Measurements from ENCODE around the gene GPR137B. TPM values are rescaled to one million over a fixed set of nuclear protein-coding genes. Genes with fewer than 3 reads are reported as not detected.

GPR137B gene
- total and polyA plus RNA-seq, 2 of the 13 experiments (the other 11 are each of a cell fraction or from before 2014, with no cell fraction given), result 0.31 to 0.41 TPM

DNA sequence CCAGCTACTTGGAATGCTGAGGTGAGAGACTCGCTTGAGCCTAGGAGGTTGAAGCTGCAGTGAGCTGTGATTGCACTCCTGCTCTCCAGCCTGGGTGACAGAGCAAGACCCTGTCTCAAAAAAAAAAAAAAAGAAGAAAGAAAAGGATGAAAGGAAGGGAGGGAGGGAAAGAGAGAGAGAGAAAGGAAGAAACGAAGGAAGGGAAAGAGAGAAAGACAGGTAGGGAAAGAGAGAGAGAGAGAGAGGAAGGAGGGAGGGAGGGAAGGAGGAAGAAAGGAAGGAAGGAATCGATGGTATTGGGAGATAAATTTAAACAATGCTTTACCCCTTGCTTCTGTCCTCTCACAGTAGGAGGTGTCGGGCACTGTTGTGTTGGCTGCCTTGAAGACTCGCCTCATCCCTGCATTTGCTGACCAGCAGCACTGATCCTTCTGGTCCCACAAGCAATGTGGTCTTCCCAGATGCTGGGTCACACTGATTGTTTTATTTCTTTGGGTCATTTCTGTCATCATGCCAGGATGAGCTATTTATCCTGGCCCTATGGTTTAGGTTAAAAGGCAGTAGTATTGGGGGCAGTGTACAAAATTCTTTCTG, 30.9 kb downstream of the GPR137B start:
- Histone ChIP-seq H3K27ac (ENCODE audit: extremely low read length, insufficient read depth, low read length) (no peak overlapping the region), H3K4me1 (ENCODE audit: insufficient read depth, low read length) (peaks cover 17% of the 10 kb centered on the region), H3K9me3 (ENCODE audit: low read length) (no peaks in the 10 kb centered on the region), H2AFZ (ENCODE audit: low read length) (no peak overlapping the region), H3K79me2 (ENCODE audit: insufficient read depth, low read length) (no peaks in the 10 kb centered on the region), H4K20me1 (ENCODE audit: insufficient read depth, low read length) (no peaks in the 10 kb centered on the region), H3K4me3 (replicated peaks in 1 of 3; ENCODE audit: insufficient read depth in 1 of 3, low read depth in 2 of 3, low read length in 3 of 3) (no peak overlapping the region), H3K4me2 (ENCODE audit: low read depth, low read length) (no peak overlapping the region), H3K9ac (ENCODE audit: insufficient read depth, low read depth, low read length) (no peak overlapping the region), H3K27me3 (ENCODE audit: control insufficient read depth in 1 of 2, insufficient read depth in 2 of 2, low read length in 2 of 2) (0 out of 5 replicates have a peak, but pooled peaks cover 0 to 2% of the 10 kb centered on the region in 2 experiments), H3K36me3 (replicated peaks in 1 of 2; ENCODE audit: control insufficient read depth in 1 of 2, insufficient read depth in 2 of 2, low read length in 2 of 2) (no peaks in the 10 kb centered on the region)
- 47% methylated on average over 5 of the region's 5 CpGs for WGBS (ENCODE audit: low lambda C conversion rate)
- BruUV-seq (replicated peaks), result no TSS peak
- POLR2A ChIA-PET, result no interaction called here
- no peak for DNase-seq (ENCODE audit: low spot score)
- intact Hi-C loops (cut with micrococcal nuclease; ENCODE audit: unreplicated experiment), result no loop called here
- no peak for ATAC-seq
- in situ Hi-C loops (cut with HindIII; ENCODE audit: extremely low pct_ligation_motif_present, low pct_unique_long_range_greater_than_20kb), result no loop called here
- CTCF ChIA-PET (ENCODE audit: low intra/inter-chr PET ratio, low total read pairs), result no interaction called here
- FAIRE-seq, result no peak
- TF ChIP-seq, protein P1, sequence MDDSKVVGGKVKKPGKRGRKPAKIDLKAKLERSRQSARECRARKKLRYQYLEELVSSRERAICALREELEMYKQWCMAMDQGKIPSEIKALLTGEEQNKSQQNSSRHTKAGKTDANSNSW (CRISPR knock-in tag; IDR thresholded peaks at IDR 0.05; ENCODE audit: borderline replicate concordance), result no peak
- TF ChIP-seq NFE2L2 (IDR thresholded peaks at IDR 0.05; ENCODE audit: low read length), result no peak

DNA sequence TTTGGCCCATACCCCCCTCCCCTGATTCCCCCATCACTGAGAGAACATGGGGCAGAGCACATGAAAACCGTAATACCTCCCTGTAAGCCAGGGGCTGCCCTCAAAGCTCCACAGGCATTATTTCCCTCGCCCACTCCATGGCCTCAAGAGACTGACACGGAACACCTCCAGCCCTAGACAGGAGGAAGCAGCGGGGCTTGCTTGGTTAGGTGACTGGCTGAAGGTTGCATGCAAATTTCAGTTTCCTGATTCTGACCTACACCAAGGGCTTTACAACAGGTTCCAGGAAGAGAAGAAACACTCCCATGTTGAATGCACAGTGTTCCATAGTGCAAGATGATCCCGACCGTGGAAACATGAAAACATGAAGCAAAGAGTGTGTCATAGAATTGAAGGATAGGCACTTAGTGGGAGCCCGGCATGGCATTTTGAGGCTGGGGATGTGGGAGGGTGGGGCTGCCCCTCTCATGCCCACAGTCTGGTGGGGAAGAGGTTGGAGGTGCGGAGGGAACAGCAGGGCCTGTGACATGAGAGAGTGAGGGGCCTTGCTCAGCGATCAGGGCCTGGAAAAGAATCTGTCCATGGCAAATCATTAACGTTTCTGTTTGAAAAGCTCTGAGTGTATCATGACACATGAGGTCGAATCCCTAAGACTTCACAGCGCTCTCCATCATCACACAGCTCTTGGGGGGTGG, 33.5 kb downstream of the GPR137B start:
- no peaks in the 10 kb centered on the region for H3K36me3 ChIP-seq (replicated peaks in 1 of 2; ENCODE audit: control insufficient read depth in 1 of 2, insufficient read depth in 2 of 2, low read length in 2 of 2)
- no peaks in the 10 kb centered on the region for H4K20me1 ChIP-seq (ENCODE audit: insufficient read depth, low read length)
- ATAC-seq, result peak; percentile 83
- ChIA-PET POLR2A (interaction anchor here (1.2 kb wide), 1 partner anchor 316 kb away, joined by 3 read pairs; no protein-coding TSS in a partner anchor), CTCF (ENCODE audit: low intra/inter-chr PET ratio, low total read pairs) (no interaction called here)
- 23% methylated on average over 10 of the region's 12 CpGs for WGBS (ENCODE audit: low lambda C conversion rate)
- H3K27me3 ChIP-seq (ENCODE audit: control insufficient read depth in 1 of 2, insufficient read depth in 2 of 2, low read length in 2 of 2), result 0 out of 5 replicates have a peak, but pooled peaks cover 0 to 2% of the 10 kb centered on the region in 2 experiments
- no peaks in the 10 kb centered on the region for H3K9me3 ChIP-seq (ENCODE audit: low read length)
- no peak overlapping the region; the same call in 1 of the 2 replicates for H3K9ac ChIP-seq (ENCODE audit: insufficient read depth, low read depth, low read length)
- BruUV-seq (replicated peaks), result no TSS peak
- no peak for FAIRE-seq
- in situ Hi-C loops (cut with HindIII; ENCODE audit: extremely low pct_ligation_motif_present, low pct_unique_long_range_greater_than_20kb), result no loop called here
- H2AFZ ChIP-seq (ENCODE audit: low read length), result no peak overlapping the region
- intact Hi-C loops (cut with micrococcal nuclease; ENCODE audit: unreplicated experiment), result no loop called here
- no peak overlapping the region for H3K4me3 ChIP-seq (replicated peaks in 1 of 3; ENCODE audit: insufficient read depth in 1 of 3, low read depth in 2 of 3, low read length in 3 of 3)
- peaks cover 17% of the 10 kb centered on the region for H3K4me1 ChIP-seq (ENCODE audit: insufficient read depth, low read length)
- DNase-seq (ENCODE audit: low spot score), result no peak
- H3K79me2 ChIP-seq (ENCODE audit: insufficient read depth, low read length), result no peaks in the 10 kb centered on the region
- peak overlapping the region; percentile 38; the same call in 1 of the 2 replicates for H3K4me2 ChIP-seq (ENCODE audit: low read depth, low read length)
- no peak overlapping the region for H3K27ac ChIP-seq (ENCODE audit: extremely low read length, insufficient read depth, low read length)
- TF ChIP-seq, protein P2, sequence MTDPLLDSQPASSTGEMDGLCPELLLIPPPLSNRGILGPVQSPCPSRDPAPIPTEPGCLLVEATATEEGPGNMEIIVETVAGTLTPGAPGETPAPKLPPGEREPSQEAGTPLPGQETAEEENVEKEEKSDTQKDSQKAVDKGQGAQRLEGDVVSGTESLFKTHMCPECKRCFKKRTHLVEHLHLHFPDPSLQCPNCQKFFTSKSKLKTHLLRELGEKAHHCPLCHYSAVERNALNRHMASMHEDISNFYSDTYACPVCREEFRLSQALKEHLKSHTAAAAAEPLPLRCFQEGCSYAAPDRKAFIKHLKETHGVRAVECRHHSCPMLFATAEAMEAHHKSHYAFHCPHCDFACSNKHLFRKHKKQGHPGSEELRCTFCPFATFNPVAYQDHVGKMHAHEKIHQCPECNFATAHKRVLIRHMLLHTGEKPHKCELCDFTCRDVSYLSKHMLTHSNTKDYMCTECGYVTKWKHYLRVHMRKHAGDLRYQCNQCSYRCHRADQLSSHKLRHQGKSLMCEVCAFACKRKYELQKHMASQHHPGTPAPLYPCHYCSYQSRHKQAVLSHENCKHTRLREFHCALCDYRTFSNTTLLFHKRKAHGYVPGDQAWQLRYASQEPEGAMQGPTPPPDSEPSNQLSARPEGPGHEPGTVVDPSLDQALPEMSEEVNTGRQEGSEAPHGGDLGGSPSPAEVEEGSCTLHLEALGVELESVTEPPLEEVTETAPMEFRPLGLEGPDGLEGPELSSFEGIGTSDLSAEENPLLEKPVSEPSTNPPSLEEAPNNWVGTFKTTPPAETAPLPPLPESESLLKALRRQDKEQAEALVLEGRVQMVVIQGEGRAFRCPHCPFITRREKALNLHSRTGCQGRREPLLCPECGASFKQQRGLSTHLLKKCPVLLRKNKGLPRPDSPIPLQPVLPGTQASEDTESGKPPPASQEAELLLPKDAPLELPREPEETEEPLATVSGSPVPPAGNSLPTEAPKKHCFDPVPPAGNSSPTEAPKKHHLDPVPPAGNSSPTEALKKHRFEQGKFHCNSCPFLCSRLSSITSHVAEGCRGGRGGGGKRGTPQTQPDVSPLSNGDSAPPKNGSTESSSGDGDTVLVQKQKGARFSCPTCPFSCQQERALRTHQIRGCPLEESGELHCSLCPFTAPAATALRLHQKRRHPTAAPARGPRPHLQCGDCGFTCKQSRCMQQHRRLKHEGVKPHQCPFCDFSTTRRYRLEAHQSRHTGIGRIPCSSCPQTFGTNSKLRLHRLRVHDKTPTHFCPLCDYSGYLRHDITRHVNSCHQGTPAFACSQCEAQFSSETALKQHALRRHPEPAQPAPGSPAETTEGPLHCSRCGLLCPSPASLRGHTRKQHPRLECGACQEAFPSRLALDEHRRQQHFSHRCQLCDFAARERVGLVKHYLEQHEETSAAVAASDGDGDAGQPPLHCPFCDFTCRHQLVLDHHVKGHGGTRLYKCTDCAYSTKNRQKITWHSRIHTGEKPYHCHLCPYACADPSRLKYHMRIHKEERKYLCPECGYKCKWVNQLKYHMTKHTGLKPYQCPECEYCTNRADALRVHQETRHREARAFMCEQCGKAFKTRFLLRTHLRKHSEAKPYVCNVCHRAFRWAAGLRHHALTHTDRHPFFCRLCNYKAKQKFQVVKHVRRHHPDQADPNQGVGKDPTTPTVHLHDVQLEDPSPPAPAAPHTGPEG (CRISPR knock-in tag; IDR thresholded peaks at IDR 0.05), result no peak
- TF ChIP-seq, protein P3, sequence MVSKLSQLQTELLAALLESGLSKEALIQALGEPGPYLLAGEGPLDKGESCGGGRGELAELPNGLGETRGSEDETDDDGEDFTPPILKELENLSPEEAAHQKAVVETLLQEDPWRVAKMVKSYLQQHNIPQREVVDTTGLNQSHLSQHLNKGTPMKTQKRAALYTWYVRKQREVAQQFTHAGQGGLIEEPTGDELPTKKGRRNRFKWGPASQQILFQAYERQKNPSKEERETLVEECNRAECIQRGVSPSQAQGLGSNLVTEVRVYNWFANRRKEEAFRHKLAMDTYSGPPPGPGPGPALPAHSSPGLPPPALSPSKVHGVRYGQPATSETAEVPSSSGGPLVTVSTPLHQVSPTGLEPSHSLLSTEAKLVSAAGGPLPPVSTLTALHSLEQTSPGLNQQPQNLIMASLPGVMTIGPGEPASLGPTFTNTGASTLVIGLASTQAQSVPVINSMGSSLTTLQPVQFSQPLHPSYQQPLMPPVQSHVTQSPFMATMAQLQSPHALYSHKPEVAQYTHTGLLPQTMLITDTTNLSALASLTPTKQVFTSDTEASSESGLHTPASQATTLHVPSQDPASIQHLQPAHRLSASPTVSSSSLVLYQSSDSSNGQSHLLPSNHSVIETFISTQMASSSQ (IDR thresholded peaks at IDR 0.05; ENCODE audit: low read depth), result 0 out of 2 replicates have a peak, but pooled peaks have one; percentile 10
- TF ChIP-seq, protein P3 (CRISPR knock-in tag; IDR thresholded peaks at IDR 0.05; ENCODE audit: borderline replicate concordance), result 0 out of 2 replicates have a peak, but pooled peaks have one; percentile 24

All from HepG2 (cell line).